Camera-type eye (tissue), 1 donor: ENCODE measurements around the gene ORC2. TPM values are rescaled to one million over a fixed set of nuclear protein-coding genes. Genes with fewer than 3 reads are reported as not detected.

ENCODE experiments used
- total RNA-seq: library from RNA; depleted of rRNA; stranded (reverse); fragments of >200 nt; gene quantifications from one replicate; pipeline ENCODE4 v1.2.3, GENCODE V29; 2014

The ORC2 gene
- total RNA-seq, result 28.0 TPM

GRCh38 chr2:200963124-200963917 lies at the start of gene ORC2:
ORC2 (minus strand) TSS chr2:200963660; CDS start chr2:200958123, 5,537 bp downstream.

GRCh38 chr2:200888704-200889625 lies 74.5 kb downstream of the ORC2 start, which contains the start of the genes NIF3L1 and PPIL3:
NIF3L1 (plus strand) TSS chr2:200889371; CDS start chr2:200891944, 2,573 bp downstream.
PPIL3 (minus strand) TSS chr2:200889077; CDS start chr2:200887615, 1,462 bp downstream.

GRCh38 chr2:200864176-200865034 lies 99.1 kb downstream of the ORC2 start, which contains the start of gene CLK1:
CLK1 (minus strand) TSS chr2:200864658; CDS start chr2:200861862, 2,796 bp downstream.

Other genes with a start within 250 kb of the ORC2 start
- 220 TPM for gene BZW1, start 151.8 kb downstream of the ORC2 start, total RNA-seq
- gene CLK1, start 99.0 kb downstream of the ORC2 start, total RNA-seq, result 392 TPM
- gene PPIL3, start 74.6 kb downstream of the ORC2 start, total RNA-seq, result 49.1 TPM
- 25.5 TPM for gene NIF3L1, start 74.3 kb downstream of the ORC2 start, total RNA-seq
- 37.5 TPM for gene HYCC2, start 108.0 kb upstream of the ORC2 start, total RNA-seq
- gene NDUFB3, start 108.3 kb upstream of the ORC2 start, total RNA-seq, result 37.2 TPM
- gene CFLAR, start 152.5 kb upstream of the ORC2 start, total RNA-seq, result 119 TPM
- 11.5 TPM for gene CASP10, start 219.5 kb upstream of the ORC2 start, total RNA-seq